HG03558 (cell line): ENCODE measurements around the gene PLCD3.

Experiments
- ATAC-seq: cut with Tn5 transposase; IDR thresholded peaks from one replicate; pipeline ENCODE4 v1.9.1; 2021; ENCODE audit warnings: moderate number of reproducible peaks; ENCODE audit not compliant: unreplicated experiment; ENCODE audit errors: extremely low read depth

PLCD3 gene

DNA sequence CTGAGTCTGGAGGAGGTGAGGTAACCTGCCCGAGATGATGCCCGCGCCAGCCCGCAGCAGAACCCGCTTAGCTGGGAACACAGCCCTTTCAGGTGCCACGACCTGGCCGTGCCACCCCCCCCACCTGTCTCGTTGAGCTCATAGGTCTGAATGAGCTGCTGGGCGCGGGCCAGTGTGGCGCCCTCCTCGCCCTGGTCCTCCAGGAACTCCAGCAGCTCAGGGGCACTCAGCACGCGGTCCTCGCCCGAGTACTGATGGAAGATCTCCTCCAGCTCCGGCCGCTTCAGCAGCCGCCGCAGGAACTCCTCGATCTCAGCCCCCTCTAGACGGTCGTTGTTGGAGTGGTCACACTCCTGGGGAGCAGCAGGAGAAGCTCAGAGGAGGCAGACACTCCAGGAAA is 13.6 kb downstream of the PLCD3 start:
- no peak for ATAC-seq

DNA sequence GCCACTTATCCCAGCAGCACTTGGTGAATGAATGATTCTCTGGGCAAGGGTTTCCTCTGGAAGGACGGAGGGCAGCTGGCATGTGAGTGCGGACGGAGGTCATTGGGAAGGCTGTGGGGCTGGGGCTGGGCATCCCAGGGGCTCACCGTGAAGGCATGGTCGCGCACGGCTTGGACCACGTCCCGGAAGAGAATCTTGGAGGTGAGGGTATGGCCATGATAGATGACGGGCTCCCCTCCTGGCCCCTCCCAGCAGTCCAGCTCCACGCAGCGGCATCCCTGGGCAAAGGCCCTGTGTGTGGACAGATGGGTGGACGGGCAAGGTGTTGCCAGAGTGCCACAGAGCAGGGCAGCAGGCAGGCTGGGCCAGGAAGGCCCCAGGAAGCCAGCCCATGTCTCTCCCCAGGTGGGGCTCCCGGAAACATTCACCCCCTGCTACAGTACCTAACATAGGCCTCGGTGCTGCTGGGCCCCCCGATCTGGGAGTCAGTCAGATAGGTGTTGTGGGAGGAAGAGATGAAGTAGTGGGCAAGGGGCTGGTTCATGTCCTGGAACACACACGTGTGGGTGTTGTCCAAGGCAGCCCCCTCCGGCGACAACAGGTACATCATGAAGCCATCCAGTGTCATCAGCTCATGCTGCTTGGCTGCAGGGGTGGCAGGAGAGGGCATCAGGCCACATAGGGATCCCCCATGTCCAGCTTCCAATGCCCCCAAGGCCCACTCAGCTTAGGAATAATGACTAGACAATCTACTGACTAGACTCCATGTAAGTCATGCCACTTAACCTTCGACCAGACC is 14.3 kb downstream of the PLCD3 start:
- ATAC-seq: no peak

DNA sequence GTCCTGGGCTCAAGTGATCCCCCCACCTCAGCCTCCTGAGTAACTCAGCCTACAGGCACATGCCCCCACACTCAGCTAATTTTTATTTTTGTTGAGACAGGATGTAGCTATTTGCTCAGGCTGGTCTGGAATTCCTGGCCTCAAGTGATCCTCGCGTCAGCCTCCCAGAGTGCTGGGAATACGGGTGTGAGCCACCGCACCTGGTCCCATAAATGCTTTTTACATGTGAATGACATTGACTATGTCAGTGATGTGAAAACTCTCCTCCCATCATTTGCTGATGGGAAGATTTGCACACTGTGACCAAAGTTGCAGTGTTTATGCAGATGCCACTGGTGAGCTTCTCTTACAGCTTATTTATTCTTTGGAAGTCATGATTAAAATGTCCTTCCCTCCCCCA is 15.0 kb downstream of the PLCD3 start:
- no peak for ATAC-seq

DNA sequence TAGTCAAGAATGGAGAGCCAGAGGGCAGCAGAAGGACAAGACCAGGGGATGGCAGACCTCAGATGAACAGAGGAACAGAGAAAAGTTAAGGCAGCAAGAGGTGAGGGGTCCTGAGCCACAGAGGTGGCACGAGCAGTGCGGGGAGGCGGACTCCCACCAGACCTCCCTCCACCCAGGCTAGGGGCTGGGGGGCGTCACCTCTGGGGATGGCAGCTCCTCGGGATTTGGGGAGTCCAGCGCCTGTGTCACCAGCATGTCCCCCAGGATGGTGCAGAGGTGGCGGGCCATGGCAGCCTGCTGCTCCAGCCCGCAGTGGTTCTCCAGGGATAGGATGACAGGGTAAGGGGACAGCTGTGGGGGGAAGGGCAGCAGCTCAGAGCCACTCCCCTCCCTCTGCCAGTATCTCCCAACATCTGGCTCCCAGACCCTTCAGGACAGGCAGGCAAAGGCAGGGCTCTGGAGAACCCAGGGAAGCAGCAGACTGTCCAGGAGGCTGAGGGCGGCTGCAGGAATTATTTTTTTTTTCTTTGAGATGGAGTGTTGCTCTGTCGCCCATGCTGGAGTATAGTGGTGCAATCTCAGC is 15.8 kb downstream of the PLCD3 start:
- ATAC-seq: no peak

DNA sequence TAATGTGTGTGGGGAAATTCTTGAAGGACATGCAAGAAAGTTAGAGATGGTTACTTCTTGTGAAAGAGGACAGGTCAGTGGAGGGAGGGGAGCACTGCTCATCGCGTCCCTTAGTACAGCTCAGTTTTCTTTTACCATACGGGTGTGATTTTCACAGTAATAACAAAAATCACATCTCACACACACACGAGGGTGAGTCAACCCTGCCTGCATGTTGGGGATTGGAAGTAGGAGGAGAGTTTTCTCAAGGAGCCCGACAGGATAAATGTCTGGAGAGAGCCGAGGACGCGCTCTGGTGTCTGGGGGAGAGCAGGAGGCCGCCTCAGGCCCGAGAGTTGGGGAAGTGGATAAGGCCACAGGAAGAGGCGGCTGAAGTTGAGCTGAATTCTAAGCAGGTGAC is 16.4 kb downstream of the PLCD3 start:
- ATAC-seq: no peak

DNA sequence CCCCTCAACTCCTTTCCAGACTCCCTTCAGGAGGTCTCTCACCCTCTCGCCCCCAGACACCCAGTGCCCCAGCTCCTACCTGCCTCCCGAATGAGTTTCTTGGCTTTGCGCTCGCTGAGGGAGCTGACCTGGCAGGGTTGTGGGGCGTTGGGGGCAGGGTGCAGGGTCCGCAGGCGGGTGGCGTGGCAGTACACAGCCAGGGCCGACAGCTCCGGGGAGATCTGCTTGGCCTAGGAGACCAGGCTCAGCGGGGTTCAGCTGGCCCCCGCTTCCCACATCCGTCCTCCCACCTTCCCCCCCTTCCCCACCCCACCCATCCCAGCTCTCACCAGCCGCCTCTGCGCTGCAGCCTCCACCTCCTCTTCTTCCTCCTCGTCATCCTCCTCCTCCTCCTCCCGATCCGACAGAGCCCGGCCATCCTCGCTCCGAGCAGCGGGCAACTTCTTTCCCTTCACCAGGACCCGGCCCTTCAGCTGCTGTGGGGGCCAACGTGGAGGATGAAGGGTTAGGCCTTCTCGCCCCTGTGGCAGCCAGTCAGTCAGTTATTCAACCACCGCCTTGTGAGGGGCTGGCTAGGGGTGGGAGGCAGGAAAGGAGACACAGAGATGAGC is 17.2 kb downstream of the PLCD3 start:
- no peak for ATAC-seq

DNA sequence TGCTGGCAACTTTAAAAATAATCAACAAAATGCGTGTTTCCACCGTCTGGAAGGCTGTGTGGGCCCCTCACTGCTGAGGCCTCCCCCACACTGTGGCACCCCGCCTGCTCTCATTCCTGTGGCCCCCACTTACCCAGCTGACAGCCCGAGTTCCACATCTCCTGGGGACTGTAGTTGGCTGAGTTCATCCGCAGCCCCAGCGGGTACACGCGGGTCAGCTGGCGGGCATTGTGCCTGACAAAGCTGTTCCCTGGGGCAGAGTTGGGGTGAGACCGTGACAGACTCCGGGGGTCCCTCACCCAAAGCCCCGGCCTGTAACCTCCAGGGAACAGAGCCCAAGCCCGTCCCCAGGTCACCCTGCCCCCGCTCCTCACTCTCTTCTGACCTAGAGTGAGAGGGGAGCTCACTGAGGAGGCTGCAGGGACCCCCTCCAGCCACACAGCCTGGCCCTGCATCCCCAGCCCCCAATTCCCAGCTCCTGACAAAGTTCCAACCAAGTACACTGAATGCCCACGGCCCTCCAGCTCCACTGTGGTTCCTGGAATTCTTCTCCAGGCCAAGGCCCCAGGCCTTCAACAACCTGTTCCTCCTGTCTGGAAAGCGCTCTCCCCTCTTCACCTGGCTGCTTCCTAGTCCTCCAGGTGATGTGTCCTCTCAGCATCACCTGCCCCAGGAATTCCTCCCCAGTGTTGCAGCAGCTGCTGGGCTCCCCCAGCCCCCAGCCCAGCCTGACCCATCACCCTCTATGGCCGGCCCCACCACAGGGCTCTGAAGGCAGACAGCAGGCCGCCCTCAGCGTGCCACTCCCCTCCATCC is 18.0 kb downstream of the PLCD3 start:
- ATAC-seq: no peak

DNA sequence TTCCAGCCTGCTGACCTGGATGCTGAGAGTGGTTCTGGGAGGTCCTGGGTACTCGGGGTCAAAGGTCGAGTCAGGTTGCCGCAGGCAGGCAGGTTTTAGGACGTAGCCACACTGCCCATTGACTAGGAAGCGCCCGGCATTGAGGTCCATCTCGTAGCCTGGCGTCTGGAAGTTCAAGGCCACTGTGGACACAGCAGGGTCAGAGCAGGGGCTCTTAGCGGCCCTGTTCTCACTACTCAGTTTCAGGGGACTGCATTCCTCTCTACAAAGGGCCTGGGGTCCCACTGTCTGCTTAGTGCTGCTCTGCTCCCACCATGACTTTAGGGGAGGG is 18.9 kb downstream of the PLCD3 start:
- no peak for ATAC-seq

DNA sequence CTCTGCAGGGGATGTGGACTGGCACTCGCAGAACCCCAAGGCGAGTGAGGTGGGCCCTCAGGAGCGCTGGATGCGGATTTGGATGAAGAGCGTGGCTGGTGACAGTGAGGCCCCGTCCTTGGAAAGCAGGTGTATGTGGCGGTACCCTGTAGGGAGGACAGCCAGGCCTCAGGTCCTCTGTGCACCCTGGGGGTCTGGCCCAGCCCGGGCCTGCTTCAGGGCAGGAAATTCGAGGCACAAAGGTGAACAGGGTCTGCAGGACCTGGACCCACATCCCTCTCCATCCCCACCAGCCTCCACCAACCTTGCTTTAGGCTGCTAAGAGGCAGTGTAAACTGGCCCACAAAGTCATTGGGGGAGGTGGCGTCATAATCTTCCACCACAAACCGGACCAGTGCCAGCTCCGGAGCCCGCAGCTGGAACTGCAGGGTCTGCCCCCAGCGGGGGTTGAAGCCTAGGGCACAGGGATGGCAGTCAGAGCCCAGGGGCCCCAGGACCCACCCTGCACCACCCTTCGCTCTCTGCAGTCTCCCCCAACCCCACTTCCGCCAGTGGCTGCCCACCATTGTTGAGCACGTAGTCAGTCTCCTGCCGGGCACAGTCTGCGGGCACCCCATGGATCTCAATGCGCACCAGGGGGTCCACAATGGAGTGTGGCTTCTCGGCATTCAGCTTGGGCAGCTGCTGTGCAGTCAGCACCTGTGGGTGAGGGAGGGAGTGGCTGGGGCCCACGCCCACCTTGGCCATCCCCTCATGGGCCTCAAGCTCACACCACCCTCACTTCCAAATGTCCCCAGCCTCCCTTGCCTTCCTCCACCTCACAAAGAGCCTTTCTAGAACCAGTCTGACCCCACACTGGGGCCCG is 19.5 kb downstream of the PLCD3 start:
- no peak for ATAC-seq

DNA sequence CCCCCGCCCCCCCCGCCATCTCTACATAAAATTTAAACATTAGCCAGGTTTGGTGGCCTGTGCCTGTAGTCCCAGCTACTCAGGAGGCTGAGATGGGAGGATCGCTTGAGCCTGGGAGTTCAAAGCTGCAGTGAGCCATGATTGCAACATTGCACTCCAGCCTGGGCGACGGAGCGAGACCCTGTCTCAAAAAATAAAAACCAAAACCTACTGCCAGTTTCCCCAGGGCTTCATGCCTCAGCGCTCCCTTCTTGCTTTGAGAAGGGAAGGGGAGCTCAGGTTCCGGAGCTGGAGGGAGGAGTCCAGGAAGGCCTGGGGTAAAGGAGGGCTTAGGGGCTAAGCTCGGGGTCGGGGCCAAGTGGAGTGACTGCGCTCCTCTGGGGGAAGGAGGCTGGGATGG is 20.5 kb downstream of the PLCD3 start:
- ATAC-seq: no peak

DNA sequence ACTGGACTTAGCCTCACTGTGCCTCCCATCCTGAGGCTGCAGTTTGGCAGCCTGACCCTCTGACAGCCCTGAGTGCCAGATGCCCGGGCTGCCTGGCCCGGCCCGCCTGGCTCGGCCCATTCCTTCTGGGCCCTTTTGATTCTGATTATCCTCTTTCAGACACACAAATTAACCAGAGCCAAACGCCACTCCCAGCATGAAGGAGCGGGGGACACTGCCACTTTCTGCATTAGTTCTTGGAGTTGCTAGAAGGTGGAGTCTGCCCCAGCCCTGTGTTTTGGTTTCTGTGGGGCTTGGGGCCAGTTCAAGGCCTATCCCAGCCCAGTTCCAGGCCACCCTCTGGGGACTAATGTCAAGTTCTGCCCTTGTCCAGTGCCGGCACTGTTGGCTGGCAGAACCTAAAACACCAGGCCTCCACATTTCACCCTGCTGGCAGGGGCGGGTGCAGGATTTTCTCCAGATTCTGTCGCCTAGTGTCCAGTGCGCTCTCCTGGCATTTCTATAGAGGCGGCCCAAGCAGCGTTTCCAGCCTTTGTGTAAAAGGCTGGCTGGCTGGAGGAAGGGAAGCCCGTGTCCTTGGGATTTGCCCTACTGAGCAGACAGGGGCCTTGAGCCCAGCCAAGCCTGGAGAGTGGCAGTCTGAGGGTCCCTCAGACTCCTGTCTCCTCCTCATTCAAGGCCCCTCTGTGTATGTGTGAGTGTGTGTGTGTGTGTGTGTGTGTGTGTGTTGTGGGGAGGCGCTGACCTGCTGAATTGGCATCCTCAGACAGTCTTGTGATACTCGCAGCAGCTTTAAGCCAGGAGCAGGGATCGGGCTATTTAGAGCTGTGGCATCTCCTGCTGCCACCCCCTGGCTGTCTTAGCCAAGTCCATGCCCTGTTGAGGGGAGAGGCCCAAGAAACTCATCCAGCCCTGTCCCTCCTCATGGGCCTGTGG is 21.4 kb downstream of the PLCD3 start:
- no peak for ATAC-seq

DNA sequence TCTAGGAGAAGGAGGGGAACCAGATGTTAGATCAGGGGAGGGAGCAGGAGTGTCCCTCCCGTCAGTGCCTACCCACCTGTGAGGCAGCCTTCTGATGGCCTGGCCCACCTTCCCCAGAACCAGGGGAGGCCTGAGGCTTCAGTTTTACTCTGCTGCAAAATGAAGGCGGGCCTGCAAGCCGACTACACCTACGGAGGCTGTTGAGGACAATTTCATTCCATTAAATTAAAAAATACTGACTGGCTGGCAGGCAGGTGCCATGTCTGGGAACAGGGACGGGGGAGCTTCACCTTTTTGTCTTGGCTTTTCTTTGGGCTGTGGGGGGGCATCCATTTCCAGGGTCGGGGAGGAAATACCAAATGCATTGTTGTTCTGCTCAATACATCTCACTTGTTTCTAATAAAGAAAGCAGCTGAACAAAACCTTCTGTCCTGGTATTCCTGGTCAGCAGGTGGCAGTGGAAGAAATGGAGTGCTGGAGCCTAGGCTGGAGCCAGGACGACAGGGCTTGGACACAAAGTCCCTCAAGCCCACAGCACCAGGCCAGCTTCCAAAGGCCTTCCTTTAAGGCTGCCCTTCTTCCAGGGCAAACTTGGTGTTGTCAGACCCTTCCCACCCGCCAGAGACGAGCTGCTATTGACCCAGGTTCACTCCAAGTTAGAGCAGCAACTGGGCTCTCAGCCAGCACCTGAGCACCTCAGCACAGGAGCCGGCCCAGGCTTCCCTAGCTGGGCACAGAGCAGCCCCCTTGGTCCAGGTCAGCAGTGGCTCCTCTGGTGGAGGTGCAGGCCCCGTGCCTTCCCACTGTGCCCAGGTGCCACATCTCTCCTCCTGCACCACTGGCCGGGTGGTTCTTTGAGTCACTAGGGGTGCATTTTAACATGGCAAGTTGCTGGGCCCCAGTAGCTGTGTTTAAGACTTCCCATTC is 23.5 kb downstream of the PLCD3 start:
- ATAC-seq: no peak

DNA sequence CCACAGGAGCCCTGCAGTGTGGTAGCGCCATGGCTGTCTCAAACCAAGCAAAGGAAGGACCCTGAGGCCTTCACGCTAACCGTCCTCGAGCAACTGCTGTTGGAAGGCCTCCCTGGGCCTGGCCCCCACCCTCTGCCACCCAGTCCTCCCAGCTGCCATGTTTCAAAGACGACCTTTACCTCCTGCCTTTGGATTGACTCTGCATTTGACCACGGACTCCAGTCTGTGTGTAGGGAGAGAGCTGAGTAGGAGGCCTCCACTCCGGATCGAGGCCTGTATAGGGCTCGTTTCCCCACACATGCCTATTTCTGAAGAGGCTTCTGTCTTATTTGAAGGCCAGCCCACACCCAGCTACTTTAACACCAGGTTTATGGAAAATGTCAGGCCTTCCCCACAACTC is 24.3 kb downstream of the PLCD3 start:
- ATAC-seq: no peak

DNA sequence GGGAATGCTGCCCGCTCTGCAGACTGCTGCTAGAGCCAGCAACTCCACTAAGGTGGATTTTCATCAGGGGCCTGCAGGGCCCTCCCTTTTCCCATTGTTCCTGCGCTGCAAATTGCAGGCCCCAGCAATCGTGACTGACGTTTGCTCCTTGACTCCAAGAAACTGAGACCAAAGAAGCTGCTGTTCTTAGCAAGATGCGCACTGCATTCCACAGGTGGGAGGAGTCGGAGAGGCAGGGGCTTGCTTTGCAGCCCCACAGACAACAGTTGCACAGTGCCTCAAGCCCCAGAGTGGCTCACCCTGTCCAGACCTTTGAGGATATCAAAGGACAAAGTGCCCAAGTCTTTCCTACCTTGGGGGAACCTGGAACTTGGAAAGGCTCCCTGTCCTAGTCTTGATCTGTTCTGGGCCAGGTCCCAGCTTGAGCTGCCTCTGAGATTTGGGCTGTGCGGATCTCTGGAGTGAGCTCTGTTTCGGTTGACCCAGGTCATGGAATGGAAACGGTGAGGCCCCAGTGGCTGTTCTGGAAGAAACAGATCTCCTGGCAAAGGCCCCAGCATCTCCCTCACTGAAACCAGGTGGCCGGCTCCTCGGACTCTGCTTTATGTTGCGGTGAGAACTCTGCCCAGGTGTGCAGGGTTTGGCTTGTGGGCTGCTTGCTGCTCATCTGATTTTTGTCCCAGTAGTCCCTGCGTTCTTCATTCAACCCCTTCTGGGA is 24.9 kb downstream of the PLCD3 start:
- no peak for ATAC-seq

DNA sequence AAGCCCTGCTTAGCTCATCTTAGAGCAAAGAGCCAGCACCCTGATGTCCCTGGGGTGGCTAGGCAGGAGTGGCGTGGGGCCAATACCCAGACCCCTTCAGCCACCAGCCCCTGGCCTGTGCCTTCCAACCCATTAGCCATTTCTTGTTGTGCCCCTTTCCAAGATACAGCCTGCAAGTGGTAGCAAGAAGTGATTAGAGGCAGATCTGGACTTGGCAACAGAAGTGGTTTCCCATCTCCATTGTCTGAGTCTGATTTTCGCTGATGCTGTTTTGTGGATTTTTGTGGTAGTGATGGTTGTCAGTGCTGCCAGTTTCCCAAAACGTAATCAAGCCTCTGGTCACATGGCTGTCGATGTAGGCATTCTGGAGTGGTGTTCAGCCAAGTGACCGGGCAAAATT is 25.7 kb downstream of the PLCD3 start:
- no peak for ATAC-seq

DNA sequence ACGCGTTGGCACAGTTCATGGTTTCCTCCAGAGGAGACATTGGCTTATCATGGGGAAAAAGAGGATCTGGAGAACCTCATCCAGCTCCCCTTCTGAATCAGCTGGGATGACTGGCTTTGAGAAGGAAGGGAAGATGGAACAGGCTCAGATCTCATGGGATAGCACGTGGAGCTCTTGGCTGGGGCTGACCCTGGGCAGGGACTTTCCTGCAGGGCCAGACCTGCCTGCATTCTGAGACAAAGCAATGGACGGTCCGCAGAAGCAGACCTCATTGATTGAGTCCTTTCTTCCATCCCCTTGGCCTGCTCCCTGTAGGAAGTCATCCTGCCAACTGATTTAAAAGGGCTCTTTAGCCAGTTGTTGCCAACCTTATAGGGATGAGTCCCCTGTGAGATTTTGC is 26.2 kb downstream of the PLCD3 start:
- ATAC-seq: no peak

DNA sequence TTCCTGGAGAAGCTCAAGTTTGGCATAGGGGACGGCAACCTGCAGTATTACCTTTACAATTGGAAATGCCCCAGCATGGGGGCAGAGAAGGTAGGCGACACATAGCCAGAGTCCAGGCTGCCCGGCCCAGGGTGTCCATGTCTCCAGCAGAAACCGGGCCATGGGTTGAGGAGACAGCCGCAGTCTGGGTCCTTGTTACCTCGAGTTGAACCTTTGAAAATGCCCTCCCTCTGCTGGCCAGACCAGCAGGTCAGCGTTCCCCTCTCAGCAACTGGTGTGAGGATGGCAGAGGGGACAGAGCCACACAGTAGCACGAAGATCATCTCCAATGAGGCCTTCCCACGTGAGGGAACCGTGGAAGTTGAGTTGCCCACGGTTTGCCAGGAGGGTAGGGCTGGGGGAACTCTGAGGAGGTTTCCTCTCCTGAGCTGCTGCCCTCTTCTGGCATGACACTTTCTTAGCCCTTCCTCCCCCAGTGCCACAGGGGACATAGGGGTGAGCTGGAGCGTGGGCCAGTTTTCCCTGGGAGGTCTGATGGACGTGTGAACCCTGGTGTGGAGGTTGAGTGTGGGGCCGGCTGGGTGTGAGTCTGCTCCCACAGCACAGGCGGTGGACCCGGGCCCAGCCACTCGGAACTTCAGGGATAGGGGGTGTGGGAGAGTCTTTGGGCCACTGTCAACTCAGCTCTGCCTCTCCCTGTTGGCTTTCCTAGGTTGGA is 27.2 kb downstream of the PLCD3 start:
- ATAC-seq: no peak
